ENCODE data around the gene KCTD13. TPM values are rescaled to one million over a fixed set of nuclear protein-coding genes. Genes with fewer than 3 reads are reported as not detected.

KCTD13 gene
- total and polyA plus RNA-seq, 2 of the 8 experiments (the other 6 are each of a cell fraction or from before 2014, with no cell fraction given): 9.2 to 10.8 TPM

GRCh38 chr16:29921034-29921385 lies 5.0 kb downstream of the KCTD13 start:
- no peak overlapping the region for H4K5ac ChIP-seq (ENCODE audit: insufficient read length, low read depth, low read length)
- H2BK15ac ChIP-seq (ENCODE audit: low read length): no peak overlapping the region
- no peak overlapping the region for H3K4me2 ChIP-seq (ENCODE audit: insufficient read depth in 1 of 2, low read depth in 2 of 2, low read length in 2 of 2)
- CTCF ChIA-PET (ENCODE audit: partially characterized antibody): interaction anchor here (1.3 to 1.5 kb wide), 2 partner anchors 9 to 23 kb away, joined by 3 to 4 read pairs; no protein-coding TSS in a partner anchor
- peaks cover 5% of the 10 kb centered on the region; the same call in 1 of the 2 replicates for H3K23me2 ChIP-seq (ENCODE audit: low read depth, low read length)
- no peak overlapping the region for H3K27ac ChIP-seq (ENCODE audit: low read depth, low read length)
- H2BK12ac ChIP-seq (ENCODE audit: low read depth, low read length): no peak overlapping the region
- no peak overlapping the region for H3K4ac ChIP-seq (replicated peaks; ENCODE audit: insufficient read length, low read depth, low read length)
- no peak overlapping the region for H3K18ac ChIP-seq (ENCODE audit: extremely low read depth, low read length)
- WGBS, 2 experiments (ENCODE audit: extremely low coverage in 1 of 2, insufficient coverage in 1 of 2, insufficient read length in 1 of 2, insufficient replicate concordance in 2 of 2, low coverage in 1 of 2, low lambda C conversion rate in 2 of 2, missing lambda C conversion rate in 1 of 2): 87% methylated on average over 3 of the region's 3 CpGs; no CpG with 5 or more reads in 1 of the 2 experiments
- no peak overlapping the region for H4K8ac ChIP-seq (ENCODE audit: extremely low read depth, insufficient read depth, low read length)
- no peak overlapping the region for H2BK5ac ChIP-seq (ENCODE audit: low read depth, low read length)
- H4K91ac ChIP-seq (replicated peaks; ENCODE audit: insufficient read length, low read length): no peak overlapping the region
- H3K27me3 ChIP-seq (replicated peaks in 1 of 4; ENCODE audit: control insufficient read depth in 3 of 4, extremely low read depth in 1 of 4, insufficient read depth in 3 of 4, low read length in 3 of 4): no peaks in the 10 kb centered on the region
- H3K14ac ChIP-seq (ENCODE audit: insufficient read length): no peak overlapping the region
- no peak overlapping the region for H2AK5ac ChIP-seq (ENCODE audit: low read depth, low read length)
- no peak overlapping the region for H3K4me3 ChIP-seq (ENCODE audit: extremely low read depth in 1 of 4, insufficient read depth in 2 of 4, low read depth in 3 of 4, low read length in 4 of 4)
- no peak overlapping the region for H2BK20ac ChIP-seq (ENCODE audit: low read length)
- H2BK120ac ChIP-seq (replicated peaks; ENCODE audit: low read depth, low read length): no peak overlapping the region
- H3K23ac ChIP-seq (ENCODE audit: insufficient read length): no peak overlapping the region
- POLR2A ChIA-PET (ENCODE audit: partially characterized antibody): interaction anchor here (1.6 to 4.3 kb wide), 2 partner anchors 10 to 20 kb away, joined by 5 to 25 read pairs; no protein-coding TSS in a partner anchor
- FAIRE-seq (no peak), DNase-seq (ENCODE audit: low read depth in 1 of 2, low spot score in 2 of 2) (no peak)
- H3K56ac ChIP-seq (replicated peaks; ENCODE audit: insufficient read length, low read depth, low read length): no peak overlapping the region
- H3K9me3 ChIP-seq (ENCODE audit: insufficient read depth in 2 of 2, low read depth in 1 of 2, low read length in 1 of 2): no peaks in the 10 kb centered on the region
- H3K79me1 ChIP-seq (ENCODE audit: low read depth, low read length): no peaks in the 10 kb centered on the region
- peaks cover 0 to 5% of the 10 kb centered on the region in 2 experiments; a peak in 1 of 4 replicates for H3K79me2 ChIP-seq (ENCODE audit: control insufficient read depth in 1 of 2, insufficient read depth in 2 of 2, low read length in 2 of 2)
- H4K20me1 ChIP-seq (replicated peaks in 1 of 2; ENCODE audit: control insufficient read depth in 1 of 2, insufficient read depth in 2 of 2, low read length in 2 of 2): peaks cover 3 to 4% of the 10 kb centered on the region in 2 experiments
- H3K9ac ChIP-seq (replicated peaks in 1 of 4; ENCODE audit: extremely low read depth in 1 of 4, low read depth in 3 of 4, low read length in 3 of 4): no peak overlapping the region
- no peak overlapping the region for H2AFZ ChIP-seq (ENCODE audit: low read length)
- H3K4me1 ChIP-seq (replicated peaks in 1 of 4; ENCODE audit: control insufficient read depth in 3 of 4, insufficient read depth in 4 of 4, low read length in 3 of 4): 0 out of 7 replicates have a peak, but pooled peaks cover 0 to 2% (median 0%) of the 10 kb centered on the region in 4 experiments
- H3K36me3 ChIP-seq (ENCODE audit: control insufficient read depth in 2 of 4, insufficient read depth in 4 of 4, low read length in 3 of 4): peaks cover 0 to 9% (median under 1%) of the 10 kb centered on the region in 4 experiments; a peak in 4 of 8 replicates
- TF ChIP-seq CTBP2 (IDR thresholded peaks at IDR 0.05; ENCODE audit: borderline replicate concordance, insufficient read depth, insufficient read length, low read length) (no peak), RFX5 (IDR thresholded peaks at IDR 0.05; ENCODE audit: borderline replicate concordance, low read depth, low read length) (no peak), GABPA (IDR thresholded peaks at IDR 0.05; ENCODE audit: borderline replicate concordance, insufficient read depth, low read length) (no peak), ZNF274 (IDR thresholded peaks at IDR 0.05; ENCODE audit: borderline replicate concordance, extremely low read depth, low read length) (no peak), JUN (IDR thresholded peaks at IDR 0.05; ENCODE audit: low read depth, low read length) (no peak), POU5F1 (IDR thresholded peaks at IDR 0.05; ENCODE audit: low read depth, low read length) (no peak), JUND (IDR thresholded peaks at IDR 0.05; ENCODE audit: low read length) (no peak), TAF1 (IDR thresholded peaks at IDR 0.05; ENCODE audit: low read depth, low read length) (no peak), POLR2A (IDR thresholded peaks at IDR 0.05; ENCODE audit: control extremely low read depth in 1 of 2, low read depth in 2 of 2, low read length in 2 of 2) (no peak), KDM1A (IDR thresholded peaks at IDR 0.05; ENCODE audit: borderline replicate concordance, low read length) (no peak)
- TF ChIP-seq, protein P1, sequence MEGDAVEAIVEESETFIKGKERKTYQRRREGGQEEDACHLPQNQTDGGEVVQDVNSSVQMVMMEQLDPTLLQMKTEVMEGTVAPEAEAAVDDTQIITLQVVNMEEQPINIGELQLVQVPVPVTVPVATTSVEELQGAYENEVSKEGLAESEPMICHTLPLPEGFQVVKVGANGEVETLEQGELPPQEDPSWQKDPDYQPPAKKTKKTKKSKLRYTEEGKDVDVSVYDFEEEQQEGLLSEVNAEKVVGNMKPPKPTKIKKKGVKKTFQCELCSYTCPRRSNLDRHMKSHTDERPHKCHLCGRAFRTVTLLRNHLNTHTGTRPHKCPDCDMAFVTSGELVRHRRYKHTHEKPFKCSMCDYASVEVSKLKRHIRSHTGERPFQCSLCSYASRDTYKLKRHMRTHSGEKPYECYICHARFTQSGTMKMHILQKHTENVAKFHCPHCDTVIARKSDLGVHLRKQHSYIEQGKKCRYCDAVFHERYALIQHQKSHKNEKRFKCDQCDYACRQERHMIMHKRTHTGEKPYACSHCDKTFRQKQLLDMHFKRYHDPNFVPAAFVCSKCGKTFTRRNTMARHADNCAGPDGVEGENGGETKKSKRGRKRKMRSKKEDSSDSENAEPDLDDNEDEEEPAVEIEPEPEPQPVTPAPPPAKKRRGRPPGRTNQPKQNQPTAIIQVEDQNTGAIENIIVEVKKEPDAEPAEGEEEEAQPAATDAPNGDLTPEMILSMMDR (IDR thresholded peaks at IDR 0.05; ENCODE audit: control extremely low read depth in 1 of 3, insufficient read depth in 1 of 3, low read depth in 1 of 3, low read length in 3 of 3): no peak

Measured in H1 (cell line).